DND-41 (cell line): ENCODE measurements around the gene FAM53A.

ENCODE experiments used
- ATAC-seq: fragments of 200-7000 bp; cut with Tn5 transposase; 3 replicates; pipeline ENCODE4 v1.9.1; 2021; ENCODE audit warnings: low read depth; ENCODE audit not compliant: insufficient read depth
- DNase-seq: peaks from one replicate; pipeline ENCODE4 v3.0.0-alpha.2; 2020
- H2AFZ ChIP-seq: 2 replicates; pipeline ENCODE4 v1.6.0; 2012; ENCODE audit warnings: low read depth, low read length
- H3K27ac ChIP-seq: 2 replicates; pipeline ENCODE4 v1.5.1; 2012; ENCODE audit warnings: low read length, inconsistent platforms
- H3K27me3 ChIP-seq: fragments of 200-600 bp; sonication (generic); 2 replicates; pipeline ENCODE4 v1.6.0; 2012; ENCODE audit warnings: low read length, mild to moderate bottlenecking, inconsistent platforms; ENCODE audit not compliant: insufficient read depth, poor library complexity
- H3K36me3 ChIP-seq: 2 replicates; pipeline ENCODE4 v1.5.1; 2012; ENCODE audit warnings: low read length, inconsistent platforms; ENCODE audit not compliant: insufficient read depth
- H3K4me1 ChIP-seq: 2 replicates; pipeline ENCODE4 v1.5.1; 2012; ENCODE audit warnings: mild to moderate bottlenecking, low read length; ENCODE audit not compliant: insufficient read depth
- H3K4me2 ChIP-seq: 2 replicates; pipeline ENCODE4 v1.6.0; 2012; ENCODE audit warnings: mild to moderate bottlenecking, moderate library complexity, low read length, inconsistent platforms; ENCODE audit not compliant: insufficient read depth
- H3K4me3 ChIP-seq, 2 experiments: fragments of 200-600 bp in 1 of 2; shearing (Covaris generic) in 1 of 2; 2 replicates each; pipeline ENCODE4 v1.5.1; 2012 to 2016; ENCODE audit warnings: inconsistent platforms in 2 of 2, low read length in 2 of 2, mild to moderate bottlenecking in 2 of 2, low read depth in 1 of 2, moderate library complexity in 1 of 2
- H3K79me2 ChIP-seq: 2 replicates; pipeline ENCODE4 v1.6.0; 2012; ENCODE audit warnings: low read length, inconsistent platforms; ENCODE audit not compliant: insufficient read depth
- H3K9ac ChIP-seq: 2 replicates; pipeline ENCODE4 v1.6.0; 2012; ENCODE audit warnings: low read depth, mild to moderate bottlenecking, inconsistent platforms, low read length, moderate library complexity
- H3K9me3 ChIP-seq: 2 replicates; pipeline ENCODE4 v1.5.1; 2012; ENCODE audit warnings: low read length, moderate library complexity, mild to moderate bottlenecking, inconsistent platforms; ENCODE audit not compliant: insufficient read depth, severe bottlenecking
- H4K20me1 ChIP-seq: 2 replicates; pipeline ENCODE4 v1.6.0; 2012; ENCODE audit warnings: low read length; ENCODE audit not compliant: insufficient read depth
- CTCF ChIP-seq: IDR thresholded peaks from 2 replicates; pipeline ENCODE4 v1.5.1; 2012; ENCODE audit warnings: borderline replicate concordance, low read length, moderate library complexity, mild to moderate bottlenecking; ENCODE audit not compliant: poor library complexity, severe bottlenecking; ENCODE audit errors: extremely low read depth
- EZH2 ChIP-seq: IDR thresholded peaks from 3 replicates; pipeline ENCODE4 v1.6.1; 2012; ENCODE audit warnings: borderline replicate concordance, low read depth, mild to moderate bottlenecking, moderate library complexity, low read length, inconsistent platforms; ENCODE audit not compliant: severe bottlenecking

Gene FAM53A

GRCh38 chr4:1693131-1693896 lies 9.2 kb upstream of the FAM53A start:
- Histone ChIP-seq H3K4me3 (no peak overlapping the region), H3K9me3 (no peaks in the 10 kb centered on the region), H3K79me2 (peaks cover 18% of the 10 kb centered on the region), H3K4me1 (no peaks in the 10 kb centered on the region), H3K27me3 (no peaks in the 10 kb centered on the region), H3K36me3 (peaks cover 79% of the 10 kb centered on the region), H3K4me2 (no peak overlapping the region), H4K20me1 (peaks cover 47% of the 10 kb centered on the region), H3K9ac (no peak overlapping the region), H3K27ac (no peak overlapping the region; the same call in 1 of the 2 replicates), H2AFZ (no peak overlapping the region)
- ATAC-seq (peak; percentile 91), DNase-seq (peak; percentile 75)
- TF ChIP-seq CTCF (peak; percentile 96), EZH2 (no peak)

GRCh38 chr4:1691737-1692373 lies 7.7 kb upstream of the FAM53A start:
- peaks cover 41% of the 10 kb centered on the region for H4K20me1 ChIP-seq
- ATAC-seq (no peak), DNase-seq (no peak)
- H3K9ac ChIP-seq, result no peak overlapping the region
- no peaks in the 10 kb centered on the region for H3K9me3 ChIP-seq
- no peak overlapping the region for H2AFZ ChIP-seq
- no peak overlapping the region for H3K27ac ChIP-seq
- no peaks in the 10 kb centered on the region for H3K4me1 ChIP-seq
- peaks cover 66% of the 10 kb centered on the region for H3K36me3 ChIP-seq
- H3K4me3 ChIP-seq, result no peak overlapping the region
- no peaks in the 10 kb centered on the region for H3K27me3 ChIP-seq
- peaks cover 8% of the 10 kb centered on the region for H3K79me2 ChIP-seq
- TF ChIP-seq EZH2 (no peak), CTCF (no peak)
- no peak overlapping the region for H3K4me2 ChIP-seq

GRCh38 chr4:1690698-1691097 lies 6.6 kb upstream of the FAM53A start:
- DNase-seq (no peak), ATAC-seq (no peak)
- Histone ChIP-seq H3K27ac (no peak overlapping the region), H3K9me3 (no peaks in the 10 kb centered on the region), H3K4me1 (no peaks in the 10 kb centered on the region), H4K20me1 (peaks cover 37% of the 10 kb centered on the region), H2AFZ (no peak overlapping the region), H3K9ac (no peak overlapping the region), H3K4me3 (no peak overlapping the region), H3K4me2 (no peak overlapping the region), H3K27me3 (no peaks in the 10 kb centered on the region), H3K36me3 (peaks cover 55% of the 10 kb centered on the region), H3K79me2 (no peaks in the 10 kb centered on the region)
- no peak for TF ChIP-seq EZH2
- no peak for TF ChIP-seq CTCF
